GM12875 (cell line): ENCODE results near the gene TRIP10.
"Not testable (repeated sequence)": the region's sequence is repeated elsewhere in the genome, so short reads cannot be mapped to it uniquely, and the experiment has no call there.

Experiments
- H3K4me3 ChIP-seq: one replicate; pipeline ENCODE4 v1.5.1; 2011; ENCODE audit warnings: low read depth, low read length, control low read depth
- TF ChIP-seq, protein P1 (sequence below): IDR thresholded peaks from 2 replicates; pipeline ENCODE4 v1.5.1; 2011; ENCODE audit warnings: low read depth, mild to moderate bottlenecking, control low read depth, inconsistent platforms, low read length, moderate library complexity, borderline replicate concordance; ENCODE audit not compliant: insufficient read depth

TRIP10 gene

DNA sequence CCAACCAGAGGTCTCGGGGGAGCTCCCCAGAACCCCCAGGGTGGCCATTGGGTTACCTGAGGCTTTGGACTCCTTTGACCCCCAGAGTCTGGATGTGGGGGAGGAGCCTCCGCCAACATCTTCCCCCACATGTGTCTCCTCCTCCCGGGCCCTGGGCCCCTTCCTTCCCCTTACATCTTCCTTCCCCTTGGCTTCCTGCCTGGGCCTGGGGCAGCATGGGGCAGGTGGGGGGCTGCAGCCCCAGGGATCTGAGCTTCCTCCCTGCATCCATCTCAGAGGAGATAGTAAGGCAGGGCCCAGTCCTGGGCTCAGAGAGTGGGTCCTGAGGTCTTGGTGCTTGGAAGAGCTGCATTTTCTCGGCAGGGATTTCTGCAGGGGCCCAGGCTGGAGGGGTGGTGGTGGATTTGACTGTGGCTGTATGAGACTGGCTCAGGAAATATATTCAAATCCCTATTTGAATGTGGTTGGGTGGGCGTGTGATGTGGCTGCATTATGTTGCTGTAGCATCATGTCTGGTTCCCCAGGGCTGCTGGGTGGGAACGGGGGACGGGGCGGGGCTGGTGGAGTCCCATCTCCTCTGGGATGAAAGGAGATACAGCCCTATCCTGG, 33.9 kb downstream of the TRIP10 start:
- H3K4me3 ChIP-seq = peak overlapping the region; percentile 98
- TF ChIP-seq, protein P1, sequence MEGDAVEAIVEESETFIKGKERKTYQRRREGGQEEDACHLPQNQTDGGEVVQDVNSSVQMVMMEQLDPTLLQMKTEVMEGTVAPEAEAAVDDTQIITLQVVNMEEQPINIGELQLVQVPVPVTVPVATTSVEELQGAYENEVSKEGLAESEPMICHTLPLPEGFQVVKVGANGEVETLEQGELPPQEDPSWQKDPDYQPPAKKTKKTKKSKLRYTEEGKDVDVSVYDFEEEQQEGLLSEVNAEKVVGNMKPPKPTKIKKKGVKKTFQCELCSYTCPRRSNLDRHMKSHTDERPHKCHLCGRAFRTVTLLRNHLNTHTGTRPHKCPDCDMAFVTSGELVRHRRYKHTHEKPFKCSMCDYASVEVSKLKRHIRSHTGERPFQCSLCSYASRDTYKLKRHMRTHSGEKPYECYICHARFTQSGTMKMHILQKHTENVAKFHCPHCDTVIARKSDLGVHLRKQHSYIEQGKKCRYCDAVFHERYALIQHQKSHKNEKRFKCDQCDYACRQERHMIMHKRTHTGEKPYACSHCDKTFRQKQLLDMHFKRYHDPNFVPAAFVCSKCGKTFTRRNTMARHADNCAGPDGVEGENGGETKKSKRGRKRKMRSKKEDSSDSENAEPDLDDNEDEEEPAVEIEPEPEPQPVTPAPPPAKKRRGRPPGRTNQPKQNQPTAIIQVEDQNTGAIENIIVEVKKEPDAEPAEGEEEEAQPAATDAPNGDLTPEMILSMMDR = no peak

DNA sequence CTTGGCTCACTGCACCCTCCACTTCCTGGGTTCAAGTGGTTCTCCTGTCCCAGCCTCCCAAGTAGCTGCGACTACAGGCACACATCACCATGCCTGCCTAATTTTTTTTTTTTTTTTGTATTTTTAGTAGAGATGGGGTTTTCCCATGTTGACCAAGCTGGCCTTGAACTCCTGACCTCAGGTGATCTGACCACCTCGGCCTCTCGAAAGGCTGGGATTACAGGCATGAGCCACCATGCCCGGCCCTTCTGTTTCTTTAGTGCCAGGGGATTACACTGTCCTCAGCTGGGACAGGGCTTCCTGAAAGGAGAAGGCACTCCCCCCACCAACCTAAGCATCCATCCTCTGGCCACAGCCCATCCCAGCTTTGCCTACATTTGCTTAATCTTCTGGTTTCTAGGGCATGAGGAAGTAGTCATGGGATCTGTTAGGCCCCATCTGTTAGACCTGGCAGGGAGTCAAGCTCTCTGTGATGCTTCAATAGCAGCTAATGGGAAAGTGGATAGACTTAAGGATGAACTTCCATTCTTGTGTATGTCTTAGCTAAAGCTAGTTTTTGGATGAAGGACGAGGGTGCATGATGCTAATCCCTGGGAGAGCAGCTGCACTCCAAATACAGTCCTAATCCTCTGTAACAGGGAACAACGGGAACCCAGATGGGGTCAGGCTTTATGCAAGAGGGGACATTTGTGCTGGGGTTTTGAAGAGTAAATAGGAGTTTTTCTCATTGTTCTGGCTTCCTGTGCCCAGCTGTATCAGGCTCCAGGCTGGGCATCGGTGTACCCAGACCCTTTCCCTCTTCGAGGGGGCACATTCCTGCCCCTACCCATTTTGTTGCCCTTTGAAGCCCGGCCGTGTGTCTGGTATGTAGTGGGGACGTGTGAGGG, 35.6 kb downstream of the TRIP10 start:
- no peak overlapping the region for H3K4me3 ChIP-seq

DNA sequence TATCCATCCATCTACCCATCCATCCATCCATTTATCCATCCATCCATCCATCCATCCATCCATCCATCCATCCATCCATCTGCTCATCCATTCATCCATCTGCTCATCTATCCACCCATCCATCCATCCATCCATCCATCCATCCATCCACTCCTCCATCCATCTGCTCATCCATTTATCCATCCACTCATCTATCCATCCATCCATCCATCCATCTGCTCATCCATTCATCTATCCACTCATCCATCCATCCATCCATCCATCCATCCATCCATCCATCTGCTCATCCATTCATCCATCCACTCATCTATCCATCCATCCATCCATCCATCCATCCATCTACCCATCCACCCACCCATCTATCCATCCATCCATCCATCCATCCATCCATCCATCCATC, 36.6 kb downstream of the TRIP10 start:
- H3K4me3 ChIP-seq = not testable (repeated sequence)

More for the DNA sequence above, 35.6 kb downstream of the TRIP10 start:
- TF ChIP-seq, protein P1 = no peak

DNA sequence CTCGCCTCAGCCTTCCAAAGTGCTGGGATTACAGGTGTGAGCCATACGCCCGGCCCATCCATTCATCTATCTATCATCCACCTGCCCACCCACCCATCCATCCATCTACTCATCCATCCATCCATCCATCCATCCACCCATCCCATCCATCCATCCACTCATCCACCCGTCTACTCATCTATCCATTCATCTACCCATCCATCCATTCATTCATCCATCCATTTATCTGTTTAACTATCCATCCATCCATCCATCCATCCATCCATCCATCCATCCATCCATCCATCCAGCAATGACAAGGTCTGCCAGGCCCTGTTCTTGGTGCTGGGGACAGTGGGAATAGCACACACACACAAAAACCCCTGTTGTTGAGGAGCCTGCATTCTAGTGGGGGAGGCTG, 37.5 kb downstream of the TRIP10 start:
- no peak overlapping the region for H3K4me3 ChIP-seq
- TF ChIP-seq, protein P1 = no peak

DNA sequence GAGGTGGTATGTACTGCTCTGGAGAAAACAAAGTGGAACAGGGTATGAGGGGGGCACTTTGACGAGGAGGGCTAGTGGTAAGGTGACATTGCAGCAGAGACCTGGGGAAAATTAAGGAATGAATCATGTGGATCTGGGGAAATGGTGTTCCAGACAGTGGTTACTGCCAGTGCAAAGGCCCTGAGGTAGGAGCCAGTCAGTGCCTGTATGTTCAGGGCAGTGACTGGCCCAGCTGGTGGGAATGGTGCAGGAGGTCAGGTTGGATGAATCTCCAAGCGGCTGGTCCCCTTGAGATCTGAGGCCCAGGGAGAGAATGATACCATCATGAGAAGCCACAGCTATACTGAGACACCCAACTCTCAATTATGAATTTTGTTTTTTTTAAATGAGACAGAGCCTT, 38.0 kb downstream of the TRIP10 start:
- H3K4me3 ChIP-seq = no peak overlapping the region
- TF ChIP-seq, protein P1 = no peak

DNA sequence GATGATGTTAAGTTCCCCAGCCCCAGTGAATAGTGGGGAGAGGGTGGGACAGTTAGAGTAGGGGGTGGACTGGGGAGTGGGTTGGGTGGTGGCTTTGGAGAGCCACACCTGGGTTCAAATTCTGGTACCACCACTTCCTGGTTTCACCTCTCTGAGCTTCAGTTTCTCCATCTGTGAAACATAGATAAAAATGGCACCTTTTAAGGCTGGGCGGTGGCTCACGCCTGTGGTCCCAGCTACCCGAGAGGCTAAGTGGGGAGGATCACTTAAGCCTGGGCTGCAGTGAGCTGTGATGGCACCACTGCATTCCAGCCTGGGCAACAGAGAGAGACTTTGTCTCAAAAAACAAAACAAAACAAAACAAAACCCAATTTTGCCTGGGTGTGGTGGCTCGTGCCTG, 38.9 kb downstream of the TRIP10 start:
- TF ChIP-seq, protein P1 = no peak
- no peak overlapping the region for H3K4me3 ChIP-seq

DNA sequence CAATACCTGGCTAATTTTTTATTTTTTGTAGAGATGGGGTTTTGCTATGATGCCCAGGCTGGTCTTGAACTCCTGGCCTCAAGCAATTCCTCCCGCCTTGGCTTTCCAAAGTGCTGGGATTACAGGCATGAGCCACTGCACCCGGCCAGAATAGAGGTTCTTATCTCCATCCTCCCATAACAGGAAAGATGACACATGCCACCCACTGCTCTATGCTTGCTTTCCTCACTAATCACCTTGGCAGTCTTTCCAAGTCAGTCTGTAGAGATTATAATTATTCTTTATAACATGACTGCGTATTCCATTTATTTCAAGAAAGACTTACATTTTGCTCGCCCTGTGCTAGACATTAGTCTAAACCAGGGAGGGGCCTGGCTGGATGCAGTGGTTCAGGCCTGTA, 39.7 kb downstream of the TRIP10 start:
- TF ChIP-seq, protein P1 = no peak

More for the DNA sequence above, 39.7 kb downstream of the TRIP10 start:
- H3K4me3 ChIP-seq = no peak overlapping the region
